Gastroesophageal sphincter (tissue), 4 donors: ENCODE measurements around the gene TFAP2D. TPM values are rescaled to one million over a fixed set of nuclear protein-coding genes. Genes with fewer than 3 reads are reported as not detected.

Source experiments
- ATAC-seq: fragments of 150-250 bp; one replicate; pipeline ENCODE4 v1.9.1; 2016; ENCODE audit warnings: mild to moderate bottlenecking, moderate library complexity
- H3K27ac ChIP-seq, 4 donors: fragments of 200-600 bp; sonication (generic) in 3 of 4; 1 replicate in 3 of 4; 2 replicates in 1 of 4; pipeline ENCODE4 v1.5.1; 2016 to 2019
- H3K27me3 ChIP-seq: fragments of 200-600 bp; sonication (generic); one replicate; pipeline ENCODE4 v1.5.1; 2019
- H3K36me3 ChIP-seq, 2 donors: fragments of 200-600 bp; sonication (generic); one replicate each; pipeline ENCODE4 v1.5.1; 2019; ENCODE audit warnings: control low read depth in 1 of 2
- H3K4me1 ChIP-seq, 3 donors: fragments of 200-600 bp; sonication (generic); 1 replicate in 2 of 3; 2 replicates in 1 of 3; pipeline ENCODE4 v1.5.1; 2016 to 2019; ENCODE audit warnings: control low read depth in 2 of 3
- H3K4me3 ChIP-seq, 2 donors: fragments of 200-600 bp; sonication (generic); one replicate each; pipeline ENCODE4 v1.5.1; 2019; ENCODE audit warnings: mild to moderate bottlenecking in 1 of 2, moderate library complexity in 1 of 2
- H3K9me3 ChIP-seq, 3 donors: fragments of 200-600 bp; sonication (generic); one replicate each; pipeline ENCODE4 v1.5.1; 2017 to 2019; ENCODE audit warnings: control low read depth in 2 of 3
- CTCF ChIP-seq, 4 experiments: fragments of 200-600 bp in 2 of 4; fragments of 450-650 bp in 2 of 4; sonication (generic) in 1 of 4; IDR thresholded peaks; one replicate each; pipeline ENCODE4 v1.5.1; 2017 to 2019; ENCODE audit warnings: antibody characterized with exemption in 4 of 4, mild to moderate bottlenecking in 2 of 4, moderate library complexity in 2 of 4
- EP300 ChIP-seq: sonication (generic); formaldehyde crosslinking; IDR thresholded peaks from one replicate; pipeline ENCODE4 v1.6.1; 2017; ENCODE audit warnings: antibody characterized with exemption, mild to moderate bottlenecking
- POLR2A ChIP-seq, 2 donors: fragments of 450-650 bp; IDR thresholded peaks; one replicate each; pipeline ENCODE4 v1.6.1; 2017; ENCODE audit warnings: antibody characterized with exemption in 2 of 2, mild to moderate bottlenecking in 2 of 2, moderate library complexity in 1 of 2
- POLR2AphosphoS5 ChIP-seq: sonication (generic); formaldehyde crosslinking; IDR thresholded peaks from one replicate; pipeline ENCODE4 v1.6.1; 2017; ENCODE audit warnings: antibody characterized with exemption
- WGBS, 2 donors: methylation state at CpG; one replicate each; pipeline ENCODE4 v1.1.5; 2018; ENCODE audit warnings: low coverage in 1 of 2; 5-methylcytosine and 5-hydroxymethylcytosine counted together
- total RNA-seq, 4 donors: library from RNA; depleted of rRNA; stranded (reverse); fragments of >200 nt; gene quantifications; one replicate each; pipeline ENCODE4 v1.1.0, GENCODE V29; 2016

TFAP2D gene
- total RNA-seq, 4 donors from 2014 or later, result not detected

- no peak for ATAC-seq
- TF ChIP-seq POLR2AphosphoS5 (no peak), CTCF (IDR thresholded peaks at IDR 0.05) (no peak), POLR2A (IDR thresholded peaks at IDR 0.05) (no peak), EP300 (no peak)
- WGBS, 2 donors, result 3 to 10% methylated on average over 10 to 13 of the region's 43 CpGs
- H3K4me3 ChIP-seq, result no peak overlapping the region
- peaks cover 77% of the 10 kb centered on the region for H3K27me3 ChIP-seq
- H3K36me3 ChIP-seq, result no peaks in the 10 kb centered on the region
- no peaks in the 10 kb centered on the region for H3K9me3 ChIP-seq
- no peaks in the 10 kb centered on the region for H3K4me1 ChIP-seq
- H3K27ac ChIP-seq, result no peak overlapping the region
Observed at GRCh38 chr6:50724381-50725124, 11.2 kb downstream of the TFAP2D start.

- H3K4me3 ChIP-seq, result no peak overlapping the region
Observed at GRCh38 chr6:50734488-50734887, 21.2 kb downstream of the TFAP2D start.

GRCh38 chr6:50742161-50742560 lies 28.8 kb downstream of the TFAP2D start:
- Histone ChIP-seq H3K4me1 (no peaks in the 10 kb centered on the region), H3K27ac (no peak overlapping the region), H3K9me3 (no peaks in the 10 kb centered on the region), H3K4me3 (no peak overlapping the region), H3K27me3 (peaks cover 9% of the 10 kb centered on the region), H3K36me3 (no peaks in the 10 kb centered on the region)
- TF ChIP-seq POLR2AphosphoS5 (no peak), CTCF (IDR thresholded peaks at IDR 0.05) (no peak), POLR2A (IDR thresholded peaks at IDR 0.05) (no peak), EP300 (no peak)
- ATAC-seq, result no peak
- 0 to 20% methylated on average over 1 to 2 of the region's 3 CpGs for WGBS, 2 donors

More at GRCh38 chr6:50734488-50734887, 21.2 kb downstream of the TFAP2D start:
- Histone ChIP-seq H3K27ac (no peak overlapping the region), H3K9me3 (no peaks in the 10 kb centered on the region), H3K27me3 (no peaks in the 10 kb centered on the region), H3K4me1 (no peaks in the 10 kb centered on the region), H3K36me3 (no peaks in the 10 kb centered on the region)
- no peak for TF ChIP-seq POLR2A (IDR thresholded peaks at IDR 0.05)
- TF ChIP-seq CTCF (IDR thresholded peaks at IDR 0.05), result no peak
- no peak for ATAC-seq
- WGBS, 2 donors, result 50 to 100% methylated on average over 3 of the region's 3 CpGs

- H3K4me3 ChIP-seq, result no peak overlapping the region
- no peaks in the 10 kb centered on the region for H3K9me3 ChIP-seq
- TF ChIP-seq EP300 (no peak), POLR2AphosphoS5 (no peak), CTCF (IDR thresholded peaks at IDR 0.05) (no peak), POLR2A (IDR thresholded peaks at IDR 0.05) (no peak)
- no peaks in the 10 kb centered on the region for H3K4me1 ChIP-seq
- H3K36me3 ChIP-seq, result no peaks in the 10 kb centered on the region
- ATAC-seq, result no peak
- H3K27me3 ChIP-seq, result peaks cover 9% of the 10 kb centered on the region
- no peak overlapping the region for H3K27ac ChIP-seq
- WGBS, 2 donors, result 37 to 39% methylated on average over 3 of the region's 3 CpGs
Observed at GRCh38 chr6:50744976-50745375, 31.6 kb downstream of the TFAP2D start.

GRCh38 chr6:50762798-50763197 lies 49.5 kb downstream of the TFAP2D start:
- Histone ChIP-seq H3K27me3 (no peaks in the 10 kb centered on the region), H3K4me3 (no peak overlapping the region), H3K36me3 (no peaks in the 10 kb centered on the region), H3K9me3 (no peaks in the 10 kb centered on the region), H3K27ac (no peak overlapping the region), H3K4me1 (no peaks in the 10 kb centered on the region)
- WGBS, 2 donors, result 66 to 72% methylated on average over 3 of the region's 3 CpGs
- no peak for ATAC-seq
- TF ChIP-seq EP300 (no peak), POLR2A (IDR thresholded peaks at IDR 0.05) (no peak)
